GM21717 (cell line): ENCODE results near the gene BPIFB6.

ENCODE experiments used
- ATAC-seq: cut with Tn5 transposase; IDR thresholded peaks from one replicate; pipeline ENCODE4 v1.9.1; 2021; ENCODE audit warnings: mild to moderate bottlenecking, moderate library complexity; ENCODE audit not compliant: unreplicated experiment

BPIFB6 gene

DNA sequence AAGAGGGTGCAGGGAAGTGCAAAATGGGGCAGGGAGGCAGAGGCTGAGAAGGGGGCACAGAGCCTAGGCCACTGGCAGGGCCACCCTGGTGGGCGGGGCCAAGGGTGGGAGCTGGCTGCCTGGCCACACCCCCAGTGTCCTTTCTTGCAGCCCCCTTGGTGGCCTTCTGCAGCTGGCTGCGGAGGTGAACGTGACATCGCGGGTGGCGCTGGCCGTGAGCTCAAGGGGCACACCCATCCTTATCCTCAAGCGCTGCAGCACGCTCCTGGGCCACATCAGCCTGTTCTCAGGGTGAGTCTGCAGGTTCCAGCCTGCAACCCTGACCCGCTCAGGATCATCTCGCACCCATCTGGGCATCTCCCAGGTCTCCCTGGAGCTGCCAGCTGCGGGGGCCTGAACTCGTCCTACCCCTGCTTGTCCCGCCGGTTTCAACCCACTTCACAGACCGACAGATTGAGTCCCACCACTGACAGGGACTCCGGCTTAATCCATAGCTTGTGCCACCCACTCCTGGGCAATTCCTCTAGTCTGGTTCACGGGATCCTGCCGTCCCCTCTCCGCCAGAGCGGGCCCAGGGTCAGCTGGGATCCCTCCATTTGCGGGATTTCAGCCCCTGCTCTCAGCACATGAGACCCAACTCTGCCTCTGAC is 28.4 kb downstream of the BPIFB6 start:
- ATAC-seq = no peak

DNA sequence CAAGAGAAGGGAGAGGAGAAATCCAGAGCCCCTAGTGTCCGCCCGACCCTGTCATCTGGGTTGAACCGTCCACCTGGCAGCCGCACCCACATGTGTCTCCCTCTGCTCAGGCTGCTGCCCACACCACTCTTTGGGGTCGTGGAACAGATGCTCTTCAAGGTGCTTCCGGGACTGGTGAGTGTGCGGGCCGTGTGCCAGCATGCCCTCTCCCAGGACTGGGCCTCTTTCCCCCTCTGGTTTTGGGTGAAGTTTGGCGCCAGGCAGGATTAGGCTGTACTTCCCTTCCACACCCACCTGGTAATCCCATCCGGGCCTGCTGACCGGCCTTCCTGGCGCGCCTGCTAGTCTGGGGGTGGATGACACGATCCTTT is 30.2 kb downstream of the BPIFB6 start:
- no peak for ATAC-seq

DNA sequence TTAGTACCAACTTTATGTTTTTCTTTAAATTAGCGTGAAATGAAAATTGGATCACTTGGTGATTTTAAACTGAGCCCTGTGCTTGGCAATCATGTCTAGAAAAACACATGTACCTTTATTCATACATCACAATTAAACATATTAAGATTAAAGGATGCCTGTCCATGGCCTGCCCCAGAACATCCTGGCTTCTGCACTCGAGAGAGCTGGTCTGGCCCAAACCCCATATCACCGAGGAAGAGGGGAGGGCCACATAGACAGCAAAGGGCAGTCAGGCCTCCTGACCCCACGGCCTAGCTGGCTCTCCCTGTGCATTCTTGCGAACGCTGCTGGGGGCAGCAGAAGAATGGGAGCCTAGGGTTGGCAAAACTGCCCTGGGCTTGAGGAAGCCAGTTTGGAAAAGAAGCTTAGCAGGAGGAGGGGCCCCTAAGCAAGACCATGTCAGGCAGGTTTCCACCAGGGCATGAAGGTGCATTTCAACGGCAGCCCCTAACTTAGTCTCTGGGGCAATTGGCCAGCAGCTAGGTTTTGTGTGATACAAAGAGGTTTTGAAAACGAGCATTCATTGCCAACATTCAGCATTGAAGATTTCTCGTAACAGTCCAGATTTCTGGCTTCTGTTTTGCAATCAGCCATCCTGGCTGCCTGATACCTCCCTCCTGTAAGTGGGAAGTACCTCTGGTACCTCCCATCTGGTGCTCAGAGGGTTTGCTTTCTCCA is 30.8 kb downstream of the BPIFB6 start:
- ATAC-seq = no peak

DNA sequence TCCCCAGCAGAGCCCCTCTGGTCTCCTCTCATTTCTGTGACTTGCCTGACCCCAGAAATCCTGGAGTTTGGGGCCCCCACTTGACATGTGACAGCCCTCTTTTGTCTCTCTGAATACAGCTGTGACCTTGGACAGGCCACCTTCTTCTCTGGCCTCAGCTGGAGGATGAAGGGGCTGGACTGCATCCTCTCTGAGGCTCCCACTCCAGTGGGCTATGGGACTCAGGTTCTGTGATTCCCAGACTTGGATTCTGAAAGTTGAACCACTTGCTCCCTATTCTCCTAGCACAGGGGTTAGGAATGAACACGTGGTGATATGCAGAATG is 31.3 kb downstream of the BPIFB6 start:
- no peak for ATAC-seq

DNA sequence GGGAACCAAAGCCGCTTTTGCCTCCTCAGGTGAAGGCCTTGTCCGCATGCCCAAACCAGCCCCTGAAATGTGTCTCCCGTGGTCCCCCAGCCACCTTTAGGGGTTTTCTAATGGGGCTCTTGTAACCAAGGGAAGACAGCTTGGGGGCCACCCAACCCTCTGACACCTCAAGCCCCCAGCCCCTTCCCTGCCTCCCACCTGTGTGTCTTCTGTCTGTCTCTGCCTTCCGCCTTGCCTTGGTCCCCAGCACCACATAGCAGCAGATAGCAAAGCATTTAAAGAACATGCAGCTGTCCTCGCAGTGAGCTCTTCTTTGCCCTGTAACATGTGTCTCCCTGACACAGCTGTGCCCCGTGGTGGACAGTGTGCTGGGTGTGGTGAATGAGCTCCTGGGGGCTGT is 31.8 kb downstream of the BPIFB6 start:
- no peak for ATAC-seq

DNA sequence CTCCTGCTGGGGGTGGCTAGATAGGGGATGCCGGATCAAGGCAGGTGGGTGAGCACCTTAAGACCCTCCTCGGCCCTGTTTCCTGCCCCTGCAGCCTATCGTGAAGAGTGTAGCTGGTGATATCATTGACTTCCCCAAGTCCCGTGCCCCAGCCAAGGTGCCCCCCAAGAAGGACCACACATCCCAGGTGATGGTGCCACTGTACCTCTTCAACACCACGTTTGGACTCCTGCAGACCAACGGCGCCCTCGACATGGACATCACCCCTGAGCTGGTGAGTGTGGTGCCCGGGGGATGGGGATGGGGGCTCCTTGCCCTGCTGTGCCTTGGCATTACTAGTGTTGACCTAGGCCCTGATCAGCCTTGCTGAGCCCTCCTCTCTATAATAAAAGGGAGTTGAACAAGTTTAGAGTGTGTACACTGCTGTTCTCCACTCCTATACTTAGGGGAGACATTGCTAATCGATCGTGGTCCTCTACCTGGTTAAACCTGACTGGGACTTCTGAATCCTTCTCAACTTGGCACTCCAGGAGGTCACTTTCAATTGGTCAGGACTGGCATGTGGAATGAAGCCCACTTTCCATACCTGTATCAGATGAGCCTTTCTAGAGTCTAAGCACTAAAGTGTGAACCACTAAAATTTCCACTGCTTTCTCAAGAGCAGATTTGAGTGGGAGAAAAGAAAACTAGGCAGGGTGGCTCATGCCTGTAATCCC is 33.3 kb downstream of the BPIFB6 start:
- ATAC-seq = no peak

DNA sequence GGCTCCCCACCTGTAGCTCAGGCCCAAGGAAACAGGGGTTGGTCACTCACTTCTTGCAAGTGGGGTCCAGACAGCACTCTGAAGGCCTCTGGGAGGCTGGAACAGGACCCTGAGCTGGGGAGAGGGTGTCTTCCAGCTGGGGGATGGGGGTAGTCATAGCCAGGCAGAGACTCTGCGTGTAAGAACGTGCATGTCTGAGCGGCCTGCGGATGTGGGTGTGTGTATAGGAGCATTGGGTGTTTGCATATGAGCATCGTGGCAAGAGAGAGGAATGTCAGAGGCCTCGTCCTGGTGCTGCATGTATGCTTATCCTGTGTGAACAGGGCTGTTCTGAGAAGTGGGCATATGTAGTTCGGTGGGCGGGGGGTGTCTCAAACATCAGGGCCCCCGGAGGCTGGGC is 34.3 kb downstream of the BPIFB6 start:
- ATAC-seq = no peak

DNA sequence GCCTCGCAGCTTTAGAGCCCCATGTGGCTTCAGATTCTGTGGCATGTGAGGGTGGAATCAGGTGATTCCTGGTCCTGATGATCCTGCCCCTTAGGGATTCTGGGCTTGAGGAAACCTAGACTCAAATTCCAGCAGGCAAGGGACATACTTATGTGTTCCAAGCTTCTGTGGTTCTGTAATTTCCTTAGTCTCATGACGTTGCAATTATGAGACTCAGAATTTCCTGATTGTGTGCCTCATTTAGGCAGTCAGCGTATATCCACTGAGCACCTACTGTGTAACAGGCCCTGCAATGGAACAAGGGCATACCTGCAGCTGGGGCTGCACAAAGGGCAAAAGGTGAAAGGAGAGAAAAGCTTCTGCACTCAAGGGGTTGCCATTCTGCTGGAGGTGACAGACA is 36.4 kb downstream of the BPIFB6 start:
- no peak for ATAC-seq

DNA sequence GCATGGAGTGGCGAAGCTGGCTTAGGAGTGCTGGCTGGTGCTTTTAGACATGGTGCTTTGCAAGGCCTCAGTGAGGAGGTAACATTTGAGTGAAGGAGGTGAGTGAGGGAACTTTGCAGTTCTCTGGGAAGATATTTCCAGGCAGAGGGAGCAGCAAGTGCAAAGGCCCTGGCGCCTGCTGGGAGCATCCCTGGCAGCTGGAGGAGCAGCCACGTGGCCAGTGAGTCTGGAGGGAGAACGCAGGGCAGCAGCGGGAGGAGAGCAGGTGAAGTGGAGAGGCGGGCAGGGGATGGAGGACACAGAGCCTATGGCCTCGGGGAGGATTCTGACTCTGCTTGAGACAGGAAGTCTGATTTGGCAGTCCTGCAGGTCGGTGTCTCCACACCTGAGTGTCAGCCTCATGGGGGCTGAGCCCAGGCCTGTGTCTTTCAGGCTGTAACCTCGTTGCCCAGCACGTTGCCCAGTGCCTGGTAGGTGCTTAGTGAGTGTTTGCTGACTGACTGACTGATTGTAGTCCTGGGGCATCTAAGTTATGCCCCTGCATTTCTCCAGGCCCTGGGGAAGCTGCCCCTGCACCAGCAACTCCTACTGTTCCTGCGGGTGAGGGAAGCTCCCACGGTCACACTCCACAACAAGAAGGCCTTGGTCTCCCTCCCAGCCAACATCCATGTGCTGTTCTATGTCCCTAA is 36.9 kb downstream of the BPIFB6 start:
- ATAC-seq = no peak

DNA sequence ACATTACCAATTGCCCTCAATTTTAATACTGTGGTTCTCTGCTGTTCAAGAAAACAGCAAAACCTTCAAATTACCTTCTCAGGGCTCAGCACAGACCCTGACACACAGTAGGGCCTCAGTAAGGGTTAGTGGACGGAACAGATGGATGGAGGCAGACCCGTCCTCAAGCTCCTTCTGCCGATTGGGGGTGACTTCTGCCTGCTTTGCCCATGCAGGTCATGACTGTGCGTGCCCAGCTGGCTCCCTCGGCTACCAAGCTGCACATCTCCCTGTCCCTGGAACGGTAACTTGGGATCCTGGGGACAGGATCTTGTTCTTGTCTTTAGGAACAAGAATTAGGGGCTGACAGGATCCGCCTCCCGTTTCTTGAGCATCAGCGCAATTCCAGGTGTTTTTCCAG is 38.2 kb downstream of the BPIFB6 start:
- no peak for ATAC-seq

DNA sequence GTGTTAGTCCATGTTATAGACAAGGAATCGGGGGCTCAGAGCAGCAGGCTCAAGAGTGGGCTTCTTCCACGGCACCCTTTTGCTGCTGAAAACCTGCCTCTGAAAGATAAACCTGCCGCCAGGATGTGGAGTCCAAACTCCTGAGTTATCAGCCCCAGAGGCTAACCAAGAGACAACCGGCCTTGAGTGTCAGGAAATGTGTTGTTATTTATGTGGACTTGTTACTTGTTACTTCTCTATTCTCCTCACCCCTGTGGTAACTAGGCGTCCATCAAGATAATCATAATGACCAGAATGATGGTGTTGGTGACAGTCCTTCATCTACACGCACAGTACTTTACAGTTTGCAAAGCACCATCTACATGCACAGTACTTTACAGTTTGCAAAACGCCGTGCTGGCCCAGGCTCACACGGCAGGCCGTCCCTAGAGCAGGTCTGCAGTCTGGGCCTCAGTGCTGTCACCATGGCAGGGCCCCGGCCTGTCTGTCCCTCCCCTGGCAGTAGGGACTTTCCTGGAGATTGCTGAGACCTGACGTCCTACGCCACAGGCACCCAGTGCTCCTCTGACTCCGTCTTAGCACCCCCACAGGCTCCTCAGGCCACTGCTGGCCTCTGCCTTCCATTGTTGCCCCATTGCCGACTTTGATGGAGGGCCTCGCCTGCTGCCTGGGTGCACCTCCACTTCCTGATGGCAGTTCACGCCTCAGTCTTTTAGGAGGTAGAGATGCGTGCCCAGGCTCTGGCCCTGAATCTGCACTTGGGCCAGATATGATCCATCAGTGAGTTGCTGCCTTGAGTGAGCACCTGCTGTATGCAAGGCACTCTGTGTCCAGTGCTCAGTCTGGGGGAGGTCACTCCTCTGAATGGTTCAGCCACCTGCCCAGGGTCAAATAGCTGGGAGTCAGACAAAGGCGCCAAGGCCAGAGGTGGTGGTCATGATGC is 38.9 kb downstream of the BPIFB6 start:
- no peak for ATAC-seq

DNA sequence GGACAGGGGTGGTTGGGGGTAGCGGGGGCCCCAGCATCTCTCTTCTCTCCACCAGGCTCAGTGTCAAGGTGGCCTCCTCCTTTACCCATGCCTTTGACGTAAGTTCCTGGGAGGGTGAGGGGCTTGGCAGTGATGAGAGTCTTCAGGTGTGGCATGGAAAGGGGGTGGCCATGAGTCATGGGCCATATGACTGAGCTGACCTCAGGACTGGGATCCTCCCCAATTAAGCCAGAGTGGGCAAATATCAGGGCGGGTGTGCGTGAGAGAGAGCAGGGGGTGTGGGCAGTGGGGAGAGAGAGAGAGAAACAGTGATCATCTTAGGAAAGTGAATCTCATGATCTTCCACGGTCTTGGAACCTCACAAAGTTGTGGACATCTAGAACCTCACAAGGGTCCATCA is 39.8 kb downstream of the BPIFB6 start:
- no peak for ATAC-seq

DNA sequence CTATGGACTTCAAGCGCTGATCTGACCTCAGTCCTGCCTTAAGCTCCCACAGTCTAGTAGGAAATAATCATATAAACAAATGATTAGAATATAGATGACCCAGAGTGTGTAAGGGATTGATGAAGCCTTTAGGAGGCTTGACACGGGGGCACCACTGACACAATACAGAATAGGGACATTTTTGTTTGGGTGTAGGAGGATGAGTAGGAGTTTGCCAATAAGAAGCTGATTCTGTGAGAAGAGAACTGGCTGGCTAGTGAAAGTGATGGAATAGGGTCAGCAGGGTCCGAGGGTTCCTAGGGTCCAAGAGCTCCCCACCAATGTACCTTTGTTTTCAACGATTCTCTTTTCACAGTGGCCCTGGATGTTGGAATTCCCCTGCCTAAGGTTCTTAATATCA is 40.9 kb downstream of the BPIFB6 start:
- no peak for ATAC-seq

DNA sequence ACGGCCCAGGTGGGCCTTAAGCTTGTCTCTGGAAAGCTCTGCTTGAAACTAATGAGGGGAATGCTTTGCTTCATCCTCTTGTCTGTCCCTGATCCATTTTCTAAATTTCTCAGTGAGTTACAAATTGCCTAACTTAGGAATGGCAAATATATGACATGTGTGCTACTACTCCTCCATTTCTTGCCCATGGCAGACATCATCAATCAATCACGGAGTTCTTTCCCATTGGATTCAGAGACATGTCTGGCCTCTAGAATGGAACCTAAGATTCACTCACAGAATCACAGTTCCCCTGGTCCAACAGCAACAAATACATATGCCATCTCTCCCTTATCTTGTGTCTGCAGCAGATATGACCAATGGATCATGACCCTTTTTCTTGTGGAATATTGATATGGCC is 41.4 kb downstream of the BPIFB6 start:
- no peak for ATAC-seq

DNA sequence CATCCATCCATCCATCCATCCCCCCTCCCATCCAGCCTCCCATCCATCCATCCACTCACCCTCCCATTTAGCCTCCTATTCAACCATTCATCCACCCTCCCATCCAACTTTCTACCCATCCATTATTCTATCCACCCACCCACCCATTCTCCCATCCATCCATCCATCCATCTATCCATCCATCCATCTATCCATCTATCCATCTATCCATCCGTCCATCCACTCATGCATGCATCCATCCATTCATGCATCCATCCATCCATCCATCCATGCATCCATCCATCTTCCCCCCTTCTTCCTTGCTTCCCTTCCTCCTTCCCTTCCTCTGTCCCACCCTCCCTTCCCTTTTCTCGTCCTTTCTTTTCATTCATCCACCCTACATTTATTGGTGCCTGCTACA is 43.2 kb downstream of the BPIFB6 start:
- no peak for ATAC-seq

DNA sequence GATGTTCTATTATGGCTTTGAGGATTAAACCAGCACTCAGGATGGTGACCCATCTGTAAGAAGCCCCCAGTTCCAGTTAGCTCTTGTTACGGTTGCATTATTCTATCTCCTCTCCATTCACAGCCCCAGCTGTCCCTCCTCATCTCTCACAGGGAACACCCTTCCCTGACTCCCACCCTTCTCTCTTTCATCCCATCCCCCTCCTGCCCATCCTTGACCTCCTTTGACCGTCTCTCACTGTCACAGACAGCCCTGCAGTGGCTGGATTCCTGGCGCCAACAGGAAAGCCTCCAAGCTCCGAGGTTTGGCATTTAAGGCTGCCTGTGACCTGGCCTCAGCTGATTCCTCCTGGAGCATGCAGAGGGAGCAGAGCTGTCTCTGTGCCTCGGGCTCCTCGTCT is 43.8 kb downstream of the BPIFB6 start:
- ATAC-seq = no peak

DNA sequence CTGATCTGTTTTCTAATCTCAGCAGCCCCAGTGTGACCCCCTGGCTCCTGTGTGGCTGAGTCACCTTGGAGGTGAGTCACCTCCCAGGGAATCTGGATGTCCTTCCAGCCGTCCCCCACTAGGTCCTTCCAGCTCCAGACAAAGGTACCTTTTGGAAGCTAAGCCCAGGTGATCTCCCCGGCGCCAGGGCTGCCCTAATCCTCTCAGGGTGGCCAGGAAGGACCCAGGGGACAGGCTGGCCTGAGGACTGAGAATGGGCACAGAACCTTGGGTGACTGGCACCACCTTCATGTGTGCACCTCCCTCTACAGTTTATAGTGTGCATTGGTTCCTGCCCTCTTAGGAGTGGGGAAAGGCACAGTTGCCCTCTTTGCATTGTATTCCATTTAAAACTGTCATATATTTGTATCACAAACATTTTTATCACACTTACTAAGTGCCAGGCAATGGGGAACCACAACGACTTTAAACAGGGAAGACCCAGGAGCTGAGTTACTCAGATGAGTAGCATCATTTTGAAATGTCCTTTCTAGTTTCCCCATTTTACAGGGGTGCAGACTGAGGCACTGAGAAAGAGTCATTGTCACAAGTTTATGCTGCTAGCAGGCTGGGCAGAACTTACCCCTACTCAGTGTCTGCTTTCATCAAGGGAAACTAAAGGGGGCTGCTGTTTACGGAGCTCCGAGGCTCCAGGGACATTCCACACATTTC is 45.4 kb downstream of the BPIFB6 start:
- no peak for ATAC-seq

DNA sequence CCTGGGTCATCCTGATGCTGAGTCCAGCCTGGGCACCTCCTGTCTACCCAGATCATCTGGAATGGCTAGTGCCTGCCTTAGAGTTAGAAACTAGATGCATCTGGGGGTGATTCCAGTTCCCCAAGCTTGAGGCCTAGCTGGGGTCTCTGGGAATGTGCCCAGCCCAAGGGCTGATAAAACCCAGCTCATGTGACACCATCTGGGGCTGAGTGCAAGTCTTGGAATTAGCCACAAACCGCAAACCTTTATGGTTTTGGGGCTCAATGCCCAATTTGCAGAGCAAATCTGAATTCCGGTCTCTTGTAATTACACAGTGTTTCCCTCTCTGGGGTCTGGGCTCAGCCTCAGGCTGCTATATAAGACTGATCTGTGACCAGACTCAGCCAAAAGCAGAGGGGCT is 47.8 kb downstream of the BPIFB6 start, which contains the start of gene BPIFB4:
BPIFB4 (plus strand) TSS at position 385 of the 400 bp plus-strand sequence. CDS start 1,884 bp downstream, outside the sequence.
- no peak for ATAC-seq

DNA sequence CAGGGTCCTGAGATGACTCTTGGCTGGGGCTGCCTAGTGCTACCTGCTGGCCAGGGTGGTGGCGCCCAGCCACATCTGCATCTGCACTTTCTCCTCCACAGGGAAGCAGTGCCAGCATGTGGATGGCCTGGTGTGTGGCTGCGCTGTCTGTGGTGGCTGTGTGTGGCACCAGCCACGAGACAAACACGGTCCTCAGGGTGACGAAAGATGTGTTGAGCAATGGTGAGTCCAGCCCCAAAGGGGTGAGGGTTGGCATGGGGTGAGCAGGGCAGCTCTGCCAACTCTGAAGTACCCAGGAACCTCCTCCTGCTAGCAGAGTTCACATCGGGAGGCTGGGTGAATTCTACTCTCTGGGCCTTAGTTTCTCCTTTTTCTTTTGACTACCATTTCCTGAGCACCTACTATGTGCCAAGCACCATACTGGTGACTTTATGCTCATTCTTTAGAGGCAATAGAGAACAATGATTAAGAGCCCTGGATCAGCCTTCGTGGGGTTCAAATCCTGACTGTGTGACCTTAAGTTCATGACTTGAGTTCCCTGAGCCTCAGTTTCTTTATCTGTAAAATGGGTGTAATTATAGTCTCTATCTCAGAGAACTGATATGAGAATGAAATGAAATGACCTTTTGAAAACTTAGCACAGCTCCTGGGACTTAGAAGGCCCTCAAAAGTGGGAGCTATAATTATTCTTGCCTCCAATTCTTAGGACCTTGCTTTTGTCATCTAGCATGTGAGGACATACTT is 50.1 kb downstream of the BPIFB6 start:
- ATAC-seq = no peak
